Measurements from ENCODE around the gene RASSF3.

DNA sequence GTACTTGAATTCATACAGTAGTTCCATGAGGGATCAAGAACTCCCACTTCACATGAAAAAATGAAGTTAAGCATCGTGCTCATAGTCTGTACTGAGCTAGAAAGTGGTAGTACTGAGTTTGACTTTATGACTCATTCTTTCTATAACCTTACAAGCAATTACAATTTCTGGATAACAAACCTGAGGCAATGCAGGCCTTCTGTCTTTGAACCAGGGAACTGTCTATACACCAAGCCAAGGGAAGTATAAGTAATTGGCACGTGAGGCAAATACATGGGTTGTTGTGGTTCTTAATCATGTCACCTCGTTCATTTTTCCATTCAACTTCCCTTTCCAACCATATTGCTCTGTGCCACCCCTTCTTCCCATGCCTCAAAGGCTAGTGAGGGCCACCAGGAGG is 132.1 kb downstream of the RASSF3 start:
- TF ChIP-seq, protein P1, sequence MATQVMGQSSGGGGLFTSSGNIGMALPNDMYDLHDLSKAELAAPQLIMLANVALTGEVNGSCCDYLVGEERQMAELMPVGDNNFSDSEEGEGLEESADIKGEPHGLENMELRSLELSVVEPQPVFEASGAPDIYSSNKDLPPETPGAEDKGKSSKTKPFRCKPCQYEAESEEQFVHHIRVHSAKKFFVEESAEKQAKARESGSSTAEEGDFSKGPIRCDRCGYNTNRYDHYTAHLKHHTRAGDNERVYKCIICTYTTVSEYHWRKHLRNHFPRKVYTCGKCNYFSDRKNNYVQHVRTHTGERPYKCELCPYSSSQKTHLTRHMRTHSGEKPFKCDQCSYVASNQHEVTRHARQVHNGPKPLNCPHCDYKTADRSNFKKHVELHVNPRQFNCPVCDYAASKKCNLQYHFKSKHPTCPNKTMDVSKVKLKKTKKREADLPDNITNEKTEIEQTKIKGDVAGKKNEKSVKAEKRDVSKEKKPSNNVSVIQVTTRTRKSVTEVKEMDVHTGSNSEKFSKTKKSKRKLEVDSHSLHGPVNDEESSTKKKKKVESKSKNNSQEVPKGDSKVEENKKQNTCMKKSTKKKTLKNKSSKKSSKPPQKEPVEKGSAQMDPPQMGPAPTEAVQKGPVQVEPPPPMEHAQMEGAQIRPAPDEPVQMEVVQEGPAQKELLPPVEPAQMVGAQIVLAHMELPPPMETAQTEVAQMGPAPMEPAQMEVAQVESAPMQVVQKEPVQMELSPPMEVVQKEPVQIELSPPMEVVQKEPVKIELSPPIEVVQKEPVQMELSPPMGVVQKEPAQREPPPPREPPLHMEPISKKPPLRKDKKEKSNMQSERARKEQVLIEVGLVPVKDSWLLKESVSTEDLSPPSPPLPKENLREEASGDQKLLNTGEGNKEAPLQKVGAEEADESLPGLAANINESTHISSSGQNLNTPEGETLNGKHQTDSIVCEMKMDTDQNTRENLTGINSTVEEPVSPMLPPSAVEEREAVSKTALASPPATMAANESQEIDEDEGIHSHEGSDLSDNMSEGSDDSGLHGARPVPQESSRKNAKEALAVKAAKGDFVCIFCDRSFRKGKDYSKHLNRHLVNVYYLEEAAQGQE (IDR thresholded peaks at IDR 0.05; ENCODE audit: insufficient read depth in 1 of 2, low read depth in 2 of 2, low read length in 1 of 2), result no peak
- TF ChIP-seq, protein P2, sequence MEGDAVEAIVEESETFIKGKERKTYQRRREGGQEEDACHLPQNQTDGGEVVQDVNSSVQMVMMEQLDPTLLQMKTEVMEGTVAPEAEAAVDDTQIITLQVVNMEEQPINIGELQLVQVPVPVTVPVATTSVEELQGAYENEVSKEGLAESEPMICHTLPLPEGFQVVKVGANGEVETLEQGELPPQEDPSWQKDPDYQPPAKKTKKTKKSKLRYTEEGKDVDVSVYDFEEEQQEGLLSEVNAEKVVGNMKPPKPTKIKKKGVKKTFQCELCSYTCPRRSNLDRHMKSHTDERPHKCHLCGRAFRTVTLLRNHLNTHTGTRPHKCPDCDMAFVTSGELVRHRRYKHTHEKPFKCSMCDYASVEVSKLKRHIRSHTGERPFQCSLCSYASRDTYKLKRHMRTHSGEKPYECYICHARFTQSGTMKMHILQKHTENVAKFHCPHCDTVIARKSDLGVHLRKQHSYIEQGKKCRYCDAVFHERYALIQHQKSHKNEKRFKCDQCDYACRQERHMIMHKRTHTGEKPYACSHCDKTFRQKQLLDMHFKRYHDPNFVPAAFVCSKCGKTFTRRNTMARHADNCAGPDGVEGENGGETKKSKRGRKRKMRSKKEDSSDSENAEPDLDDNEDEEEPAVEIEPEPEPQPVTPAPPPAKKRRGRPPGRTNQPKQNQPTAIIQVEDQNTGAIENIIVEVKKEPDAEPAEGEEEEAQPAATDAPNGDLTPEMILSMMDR (IDR thresholded peaks at IDR 0.05), result no peak
- TF ChIP-seq POLR2AphosphoS5 (IDR thresholded peaks at IDR 0.05; ENCODE audit: low read depth, low read length) (no peak), SIN3A (IDR thresholded peaks at IDR 0.05; ENCODE audit: borderline replicate concordance, insufficient read depth, low read depth, low read length) (no peak)

Data from Panc1 (cell line).